CD4-positive, alpha-beta T cell (primary cell): Measurements from ENCODE around the gene MPPED2. TPM values are rescaled to one million over a fixed set of nuclear protein-coding genes. Genes with fewer than 3 reads are reported as not detected.

Experiments used
- ATAC-seq: fragments of 200-7000 bp; cut with Tn5 transposase; one replicate; pipeline ENCODE4 v1.10.0; 2022; ENCODE audit warnings: mild to moderate bottlenecking; ENCODE audit not compliant: poor library complexity
- CTCF ChIA-PET: fragments of 350-600 bp; sonication (Branson Sonifier 250); formaldehyde crosslinking; loops from one replicate; lab custom pipeline; 2021; ENCODE audit warnings: antibody characterized with exemption, inconsistent platforms; lab: Charles Lee
- POLR2A ChIA-PET: fragments of 350-600 bp; sonication (Branson Sonifier 250); formaldehyde crosslinking; loops from one replicate; lab custom pipeline; 2021; ENCODE audit warnings: antibody characterized with exemption, inconsistent platforms; lab: Charles Lee
- DNase-seq, 14 experiments: peaks; one replicate each; pipeline ENCODE4 v3.0.0-alpha.2; 2013 to 2020; ENCODE audit warnings: mixed read lengths in 2 of 14
- H3K27ac ChIP-seq, 2 donors: one replicate each; pipeline versions ENCODE4 v1.5.1 to v1.7.0; 2013; ENCODE audit warnings: low read length in 2 of 2, low read depth in 1 of 2, mild to moderate bottlenecking in 1 of 2
- H3K27me3 ChIP-seq, 2 experiments: 1 replicate in 1 of 2; 2 replicates in 1 of 2; pipeline versions ENCODE4 v1.6.1 to v1.7.0; 2013; ENCODE audit warnings: low read length in 2 of 2, control low read depth in 1 of 2, mild to moderate bottlenecking in 1 of 2, moderate library complexity in 1 of 2; ENCODE audit not compliant: insufficient read depth in 2 of 2, control insufficient read depth in 1 of 2
- H3K36me3 ChIP-seq: one replicate; pipeline ENCODE4 v1.6.1; 2013; ENCODE audit warnings: low read length, control low read depth; ENCODE audit not compliant: insufficient read depth
- H3K4me1 ChIP-seq: one replicate; pipeline ENCODE4 v1.6.1; 2013; ENCODE audit warnings: low read length, control low read depth; ENCODE audit not compliant: insufficient read depth
- H3K4me3 ChIP-seq: one replicate; pipeline ENCODE4 v1.5.1; 2013; ENCODE audit warnings: mild to moderate bottlenecking, low read length, moderate library complexity
- H3K9me3 ChIP-seq, 2 experiments: 1 replicate in 1 of 2; 2 replicates in 1 of 2; pipeline versions ENCODE4 v1.6.1 to v1.7.0; 2013; ENCODE audit warnings: low read length in 2 of 2, mild to moderate bottlenecking in 2 of 2, control low read depth in 1 of 2, moderate library complexity in 1 of 2; ENCODE audit not compliant: control insufficient read depth in 1 of 2, insufficient read depth in 1 of 2
- H3K27ac Mint-ChIP-seq: one replicate; pipeline ENCODE4 v1.8.0; 2020; ENCODE audit warnings: mixed read lengths
- H3K27me3 Mint-ChIP-seq: one replicate; pipeline ENCODE4 v1.8.0; 2021; ENCODE audit warnings: mixed read lengths
- H3K36me3 Mint-ChIP-seq: one replicate; pipeline ENCODE4 v1.8.0; 2021; ENCODE audit warnings: low read depth, mixed read lengths
- H3K4me1 Mint-ChIP-seq: one replicate; pipeline ENCODE4 v1.8.0; 2021; ENCODE audit warnings: low read depth, mixed read lengths
- H3K4me3 Mint-ChIP-seq: one replicate; pipeline ENCODE4 v1.8.0; 2020; ENCODE audit warnings: mild to moderate bottlenecking, mixed read lengths
- H3K9me3 Mint-ChIP-seq: one replicate; pipeline ENCODE4 v1.8.0; 2020; ENCODE audit warnings: mixed read lengths
- intact Hi-C, 2 experiments: fragments of 100-400 bp; cut with DNase I in 1 of 2; cut with micrococcal nuclease in 1 of 2; formaldehyde crosslinking; loops; one replicate each; pipeline versions ENCODE4 v1.15.1 to v1.9.0; 2023 to 2025; cut with DNase I, micrococcal nuclease
- total RNA-seq, 174 experiments: library from RNA in 2 of 174; stranded (reverse) in 2 of 174; gene quantifications; one replicate each; pipeline ENCODE4 v1.2.3 and lab custom pipeline; 2021 to 2026
- TF ChIP-seq, protein P1 (sequence below): fragments of 200-600 bp; IDR thresholded peaks from one replicate; pipeline ENCODE4 v1.8.0; 2022; ENCODE audit warnings: antibody characterized with exemption, mild to moderate bottlenecking

Gene MPPED2
- total RNA-seq, 2 experiments from 2014 or later, result 0.96 to 1.7 TPM

DNA sequence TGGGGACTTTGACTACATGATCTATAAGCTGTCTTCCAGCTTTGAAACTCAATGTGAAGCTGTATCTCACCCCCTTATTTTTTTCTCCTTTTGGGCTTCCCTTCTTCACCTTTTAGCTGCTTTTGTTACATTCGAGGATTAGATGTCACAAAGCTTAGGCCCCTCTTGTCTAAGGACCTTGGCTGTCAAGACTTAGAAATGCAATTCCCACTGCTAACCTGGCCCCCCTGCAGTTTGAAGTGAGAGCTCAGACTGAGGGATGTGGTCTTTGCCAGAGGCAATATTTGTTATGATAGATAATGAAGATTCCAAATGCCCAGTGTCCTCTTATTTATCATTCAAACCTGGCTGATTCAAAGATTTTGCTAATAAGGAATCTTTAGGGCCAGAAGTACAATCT is 135.0 kb downstream of the MPPED2 start:
- DNase-seq (no peak), ATAC-seq (no peak)
- Histone ChIP-seq H3K9me3 (no peaks in the 10 kb centered on the region), H3K27ac (no peak overlapping the region), H3K27me3 (no peaks in the 10 kb centered on the region), H3K36me3 (no peaks in the 10 kb centered on the region), H3K4me1 (no peaks in the 10 kb centered on the region), H3K4me3 (no peak overlapping the region)
- Mint-ChIP-seq H3K4me3 (no peak overlapping the region), H3K4me1 (no peaks in the 10 kb centered on the region), H3K27me3 (peaks cover 10% of the 10 kb centered on the region), H3K27ac (no peak overlapping the region), H3K36me3 (no peaks in the 10 kb centered on the region), H3K9me3 (no peaks in the 10 kb centered on the region)
- intact Hi-C loops, result no loop called here
- ChIA-PET POLR2A (no interaction called here), CTCF (no interaction called here)
- TF ChIP-seq, protein P1, sequence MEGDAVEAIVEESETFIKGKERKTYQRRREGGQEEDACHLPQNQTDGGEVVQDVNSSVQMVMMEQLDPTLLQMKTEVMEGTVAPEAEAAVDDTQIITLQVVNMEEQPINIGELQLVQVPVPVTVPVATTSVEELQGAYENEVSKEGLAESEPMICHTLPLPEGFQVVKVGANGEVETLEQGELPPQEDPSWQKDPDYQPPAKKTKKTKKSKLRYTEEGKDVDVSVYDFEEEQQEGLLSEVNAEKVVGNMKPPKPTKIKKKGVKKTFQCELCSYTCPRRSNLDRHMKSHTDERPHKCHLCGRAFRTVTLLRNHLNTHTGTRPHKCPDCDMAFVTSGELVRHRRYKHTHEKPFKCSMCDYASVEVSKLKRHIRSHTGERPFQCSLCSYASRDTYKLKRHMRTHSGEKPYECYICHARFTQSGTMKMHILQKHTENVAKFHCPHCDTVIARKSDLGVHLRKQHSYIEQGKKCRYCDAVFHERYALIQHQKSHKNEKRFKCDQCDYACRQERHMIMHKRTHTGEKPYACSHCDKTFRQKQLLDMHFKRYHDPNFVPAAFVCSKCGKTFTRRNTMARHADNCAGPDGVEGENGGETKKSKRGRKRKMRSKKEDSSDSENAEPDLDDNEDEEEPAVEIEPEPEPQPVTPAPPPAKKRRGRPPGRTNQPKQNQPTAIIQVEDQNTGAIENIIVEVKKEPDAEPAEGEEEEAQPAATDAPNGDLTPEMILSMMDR, result no peak

- Mint-ChIP-seq H3K4me1 (no peaks in the 10 kb centered on the region), H3K4me3 (no peak overlapping the region), H3K9me3 (no peaks in the 10 kb centered on the region), H3K27ac (no peak overlapping the region), H3K36me3 (no peaks in the 10 kb centered on the region), H3K27me3 (peaks cover 17% of the 10 kb centered on the region)
- Histone ChIP-seq H3K27ac (no peak overlapping the region), H3K27me3 (peaks cover 0 to 2% of the 10 kb centered on the region in 2 experiments), H3K4me1 (no peaks in the 10 kb centered on the region), H3K36me3 (no peaks in the 10 kb centered on the region), H3K4me3 (no peak overlapping the region), H3K9me3 (no peaks in the 10 kb centered on the region)
- intact Hi-C loops, result no loop called here
- POLR2A ChIA-PET, result no interaction called here
- CTCF ChIA-PET, result no interaction called here
- no peak for DNase-seq
- no peak for ATAC-seq
- TF ChIP-seq, protein P1, result no peak
These were observed 139.0 kb downstream of the MPPED2 start for GRCh38 chr11:30447058-30447640.

DNA sequence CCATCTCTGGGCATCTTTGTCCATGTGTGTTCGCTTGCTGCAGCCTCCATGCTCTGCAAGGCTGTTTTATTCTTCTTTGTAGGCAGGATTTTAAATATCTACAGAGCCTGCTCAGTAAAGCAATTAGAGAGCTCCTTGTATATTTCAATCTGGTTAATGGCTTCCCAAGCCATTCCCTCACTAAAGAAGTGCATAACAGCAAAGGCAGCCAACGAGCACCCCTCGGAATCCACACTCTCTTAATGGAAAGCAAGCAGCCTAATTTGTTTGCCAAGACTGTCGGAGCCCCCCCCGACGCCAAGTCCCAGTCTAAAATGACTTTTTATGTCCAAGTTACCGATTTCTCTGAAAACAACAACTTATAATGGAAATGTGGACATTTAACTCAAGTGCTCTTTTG is 139.6 kb downstream of the MPPED2 start:
- Mint-ChIP-seq H3K9me3 (no peaks in the 10 kb centered on the region), H3K36me3 (no peaks in the 10 kb centered on the region), H3K27me3 (peaks cover 17% of the 10 kb centered on the region), H3K4me3 (no peak overlapping the region), H3K4me1 (no peaks in the 10 kb centered on the region), H3K27ac (no peak overlapping the region)
- Histone ChIP-seq H3K4me1 (no peaks in the 10 kb centered on the region), H3K36me3 (no peaks in the 10 kb centered on the region), H3K27ac (no peak overlapping the region), H3K9me3 (no peaks in the 10 kb centered on the region), H3K27me3 (peaks cover 0 to 2% of the 10 kb centered on the region in 2 experiments), H3K4me3 (no peak overlapping the region)
- TF ChIP-seq, protein P1, result no peak
- ChIA-PET CTCF (no interaction called here), POLR2A (no interaction called here)
- DNase-seq (no peak), ATAC-seq (no peak)
- intact Hi-C loops, result no loop called here
